Measurements from ENCODE around the gene MFF.

DNA sequence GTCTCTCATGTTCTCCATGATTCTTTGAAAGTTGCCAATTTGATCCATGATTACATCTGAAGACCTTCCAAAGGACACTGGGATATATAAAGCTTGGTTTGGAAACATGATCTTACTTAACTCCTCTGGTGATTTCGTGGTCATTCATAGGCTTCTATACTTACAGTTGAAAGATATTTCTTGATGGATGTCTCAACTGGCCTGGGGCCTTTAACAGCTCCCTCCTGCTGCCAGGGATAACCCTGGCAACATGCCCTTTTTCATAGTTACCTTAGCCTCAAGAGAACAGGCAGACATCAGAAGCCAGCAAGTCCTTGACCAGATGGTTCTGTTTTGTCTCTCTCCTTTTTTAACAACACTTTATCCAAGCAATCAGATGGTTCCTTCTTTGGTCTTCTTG is 23.5 kb upstream of the MFF start:
- TF ChIP-seq, protein P1, sequence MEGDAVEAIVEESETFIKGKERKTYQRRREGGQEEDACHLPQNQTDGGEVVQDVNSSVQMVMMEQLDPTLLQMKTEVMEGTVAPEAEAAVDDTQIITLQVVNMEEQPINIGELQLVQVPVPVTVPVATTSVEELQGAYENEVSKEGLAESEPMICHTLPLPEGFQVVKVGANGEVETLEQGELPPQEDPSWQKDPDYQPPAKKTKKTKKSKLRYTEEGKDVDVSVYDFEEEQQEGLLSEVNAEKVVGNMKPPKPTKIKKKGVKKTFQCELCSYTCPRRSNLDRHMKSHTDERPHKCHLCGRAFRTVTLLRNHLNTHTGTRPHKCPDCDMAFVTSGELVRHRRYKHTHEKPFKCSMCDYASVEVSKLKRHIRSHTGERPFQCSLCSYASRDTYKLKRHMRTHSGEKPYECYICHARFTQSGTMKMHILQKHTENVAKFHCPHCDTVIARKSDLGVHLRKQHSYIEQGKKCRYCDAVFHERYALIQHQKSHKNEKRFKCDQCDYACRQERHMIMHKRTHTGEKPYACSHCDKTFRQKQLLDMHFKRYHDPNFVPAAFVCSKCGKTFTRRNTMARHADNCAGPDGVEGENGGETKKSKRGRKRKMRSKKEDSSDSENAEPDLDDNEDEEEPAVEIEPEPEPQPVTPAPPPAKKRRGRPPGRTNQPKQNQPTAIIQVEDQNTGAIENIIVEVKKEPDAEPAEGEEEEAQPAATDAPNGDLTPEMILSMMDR (conservative IDR thresholded peaks at IDR 0.05 in 1 of 2, IDR thresholded peaks at IDR 0.05 in 1 of 2; ENCODE audit: low read depth in 1 of 2, low read length in 2 of 2), result no peak
- TF ChIP-seq EZH2 (IDR thresholded peaks at IDR 0.05; ENCODE audit: low read length, missing control alignments), result no peak

All from fibroblast of lung (primary cell).